HEK293 (cell line): ENCODE measurements around the gene RTN1.

Source experiments
- BCL6B ChIP-seq: fragments of 450-650 bp; formaldehyde crosslinking; IDR thresholded peaks from 2 replicates; pipeline ENCODE4 v1.5.1; 2017; ENCODE audit warnings: missing biosample characterization, missing genetic modification characterization
- FEZF1 ChIP-seq: fragments of 450-650 bp; formaldehyde crosslinking; IDR thresholded peaks from 2 replicates; pipeline ENCODE4 v1.5.1; 2016; ENCODE audit warnings: missing biosample characterization, missing genetic modification characterization
- IKZF3 ChIP-seq: fragments of 450-650 bp; IDR thresholded peaks from 2 replicates; pipeline ENCODE4 v1.5.0; 2018; ENCODE audit warnings: missing biosample characterization, mild to moderate bottlenecking, missing genetic modification characterization, moderate library complexity
- OVOL3 ChIP-seq: fragments of 450-650 bp; formaldehyde crosslinking; IDR thresholded peaks from 2 replicates; pipeline ENCODE4 v1.5.1; 2016; ENCODE audit warnings: missing biosample characterization, missing genetic modification characterization
- SALL2 ChIP-seq: fragments of 450-650 bp; formaldehyde crosslinking; IDR thresholded peaks from 2 replicates; pipeline ENCODE4 v1.5.0; 2017; ENCODE audit warnings: missing biosample characterization, mild to moderate bottlenecking, missing genetic modification characterization, borderline replicate concordance
- SP2 ChIP-seq: fragments of 450-650 bp; formaldehyde crosslinking; IDR thresholded peaks from 2 replicates; pipeline ENCODE4 v1.5.1; 2016; ENCODE audit warnings: missing biosample characterization, missing genetic modification characterization
- YY2 ChIP-seq: fragments of 450-650 bp; formaldehyde crosslinking; IDR thresholded peaks from 2 replicates; pipeline ENCODE4 v1.5.1; 2016; ENCODE audit warnings: missing biosample characterization, missing genetic modification characterization
- ZBTB1 ChIP-seq: fragments of 450-650 bp; formaldehyde crosslinking; IDR thresholded peaks from 2 replicates; pipeline ENCODE4 v1.5.1; 2016; ENCODE audit warnings: missing biosample characterization, missing genetic modification characterization
- ZBTB11 ChIP-seq: fragments of 450-650 bp; formaldehyde crosslinking; conservative IDR thresholded peaks from 2 replicates; pipeline ENCODE4 v1.5.1; 2016; ENCODE audit warnings: low read depth, missing biosample characterization, missing genetic modification characterization
- ZBTB8A ChIP-seq: fragments of 450-650 bp; formaldehyde crosslinking; IDR thresholded peaks from 2 replicates; pipeline ENCODE4 v1.5.1; 2016; ENCODE audit warnings: missing biosample characterization, missing genetic modification characterization
- ZNF121 ChIP-seq: fragments of 450-650 bp; formaldehyde crosslinking; IDR thresholded peaks from 2 replicates; pipeline ENCODE4 v1.5.1; 2016; ENCODE audit warnings: missing biosample characterization, missing genetic modification characterization
- ZNF133 ChIP-seq: fragments of 450-650 bp; formaldehyde crosslinking; IDR thresholded peaks from 2 replicates; pipeline ENCODE4 v1.5.1; 2016; ENCODE audit warnings: missing biosample characterization, missing genetic modification characterization
- ZNF202 ChIP-seq: fragments of 450-650 bp; formaldehyde crosslinking; IDR thresholded peaks from 2 replicates; pipeline ENCODE4 v1.5.1; 2016; ENCODE audit warnings: missing biosample characterization, missing genetic modification characterization, borderline replicate concordance
- ZNF311 ChIP-seq: fragments of 450-650 bp; formaldehyde crosslinking; IDR thresholded peaks from 2 replicates; pipeline ENCODE4 v1.5.1; 2017; ENCODE audit warnings: missing biosample characterization, missing genetic modification characterization, borderline replicate concordance
- ZNF335 ChIP-seq: fragments of 450-650 bp; formaldehyde crosslinking; conservative IDR thresholded peaks from 2 replicates; pipeline ENCODE4 v1.5.1; 2016; ENCODE audit warnings: missing biosample characterization, missing genetic modification characterization
- ZNF341 ChIP-seq: fragments of 450-650 bp; formaldehyde crosslinking; IDR thresholded peaks from 2 replicates; pipeline ENCODE4; 2016; ENCODE audit warnings: low read depth, missing biosample characterization, missing genetic modification characterization
- ZNF404 ChIP-seq: fragments of 450-650 bp; formaldehyde crosslinking; IDR thresholded peaks from 2 replicates; pipeline ENCODE4 v1.5.1; 2017; ENCODE audit warnings: missing biosample characterization, missing genetic modification characterization
- ZNF423 ChIP-seq: fragments of 450-650 bp; formaldehyde crosslinking; IDR thresholded peaks from 2 replicates; pipeline ENCODE4 v1.5.1; 2016; ENCODE audit warnings: missing biosample characterization, missing genetic modification characterization
- ZNF514 ChIP-seq: fragments of 450-650 bp; formaldehyde crosslinking; IDR thresholded peaks from 2 replicates; pipeline ENCODE4 v1.5.1; 2016; ENCODE audit warnings: missing biosample characterization, missing genetic modification characterization
- ZNF555 ChIP-seq: fragments of 450-650 bp; formaldehyde crosslinking; conservative IDR thresholded peaks from 2 replicates; pipeline ENCODE4 v1.5.1; 2017; ENCODE audit warnings: missing biosample characterization, mild to moderate bottlenecking, missing genetic modification characterization, inconsistent platforms
- ZNF600 ChIP-seq: fragments of 450-650 bp; formaldehyde crosslinking; IDR thresholded peaks from 2 replicates; pipeline ENCODE4 v1.5.1; 2016; ENCODE audit warnings: missing biosample characterization, missing genetic modification characterization
- ZNF629 ChIP-seq: fragments of 450-650 bp; formaldehyde crosslinking; IDR thresholded peaks from 2 replicates; pipeline ENCODE4 v1.5.1; 2017; ENCODE audit warnings: missing biosample characterization, missing genetic modification characterization
- ZNF658 ChIP-seq: fragments of 450-650 bp; formaldehyde crosslinking; IDR thresholded peaks from 2 replicates; pipeline ENCODE4; 2016; ENCODE audit warnings: missing biosample characterization, missing genetic modification characterization
- ZSCAN18 ChIP-seq: fragments of 450-650 bp; formaldehyde crosslinking; IDR thresholded peaks from 2 replicates; pipeline ENCODE4 v1.5.1; 2016; ENCODE audit warnings: missing biosample characterization, missing genetic modification characterization
- TF ChIP-seq, protein P1 (sequence below): fragments of 450-650 bp; formaldehyde crosslinking; IDR thresholded peaks from 2 replicates; pipeline ENCODE4 v1.5.1; 2016; ENCODE audit warnings: missing biosample characterization, missing genetic modification characterization, low read depth
- TF ChIP-seq, protein P2 (sequence below): fragments of 450-650 bp; formaldehyde crosslinking; IDR thresholded peaks from 2 replicates; pipeline ENCODE4 v1.5.1; 2016; ENCODE audit warnings: missing biosample characterization, missing genetic modification characterization
- TF ChIP-seq, protein P3 (sequence below): fragments of 450-650 bp; formaldehyde crosslinking; IDR thresholded peaks from 2 replicates; pipeline ENCODE4 v1.5.1; 2016; ENCODE audit warnings: missing biosample characterization, missing genetic modification characterization

RTN1 gene

DNA sequence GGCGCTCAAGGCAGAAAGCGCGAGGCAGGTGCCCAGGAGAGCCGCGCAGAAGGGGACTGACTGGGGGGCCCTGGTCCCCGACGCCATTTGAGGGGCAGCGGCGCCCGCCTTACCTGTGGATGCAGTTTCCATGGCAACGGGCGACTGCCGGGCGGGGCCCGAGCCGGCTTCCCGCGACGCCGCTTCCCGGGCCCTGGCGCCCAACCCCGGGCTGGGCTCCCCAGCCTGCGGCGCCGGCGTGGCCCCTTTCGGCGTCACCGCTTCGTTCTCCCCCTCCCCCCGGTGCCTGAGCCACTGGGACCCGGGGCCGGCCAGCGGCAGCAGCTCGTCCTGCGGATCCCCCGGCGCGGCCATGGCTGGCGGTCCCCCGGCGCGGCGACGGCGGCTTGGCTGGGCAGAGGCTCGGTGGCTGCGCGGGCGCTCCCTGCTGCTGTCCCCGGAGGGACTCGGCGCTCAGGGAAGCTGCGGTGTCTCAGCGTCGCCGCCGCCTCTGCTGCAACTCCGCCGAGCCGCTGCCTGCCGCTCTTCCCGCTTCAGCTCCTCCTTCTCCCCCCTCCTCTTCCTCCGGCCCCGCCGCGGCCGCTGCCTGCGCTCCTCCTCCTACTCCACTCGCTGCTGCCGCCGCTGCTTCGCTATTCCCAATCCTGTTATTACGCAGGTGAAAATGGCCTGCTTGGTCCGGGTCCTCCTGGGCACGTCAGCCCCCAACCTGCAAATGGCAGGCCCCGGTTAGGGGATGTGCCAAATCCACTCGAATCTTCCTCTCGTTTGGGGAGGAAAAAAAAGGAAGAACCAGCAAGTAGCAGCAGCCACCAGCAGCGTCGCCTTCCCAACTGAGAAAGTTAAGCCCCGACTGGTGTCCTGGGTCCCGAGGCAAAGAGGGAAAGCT is at the start of gene RTN1 (continued):
- TF ChIP-seq, protein P1, sequence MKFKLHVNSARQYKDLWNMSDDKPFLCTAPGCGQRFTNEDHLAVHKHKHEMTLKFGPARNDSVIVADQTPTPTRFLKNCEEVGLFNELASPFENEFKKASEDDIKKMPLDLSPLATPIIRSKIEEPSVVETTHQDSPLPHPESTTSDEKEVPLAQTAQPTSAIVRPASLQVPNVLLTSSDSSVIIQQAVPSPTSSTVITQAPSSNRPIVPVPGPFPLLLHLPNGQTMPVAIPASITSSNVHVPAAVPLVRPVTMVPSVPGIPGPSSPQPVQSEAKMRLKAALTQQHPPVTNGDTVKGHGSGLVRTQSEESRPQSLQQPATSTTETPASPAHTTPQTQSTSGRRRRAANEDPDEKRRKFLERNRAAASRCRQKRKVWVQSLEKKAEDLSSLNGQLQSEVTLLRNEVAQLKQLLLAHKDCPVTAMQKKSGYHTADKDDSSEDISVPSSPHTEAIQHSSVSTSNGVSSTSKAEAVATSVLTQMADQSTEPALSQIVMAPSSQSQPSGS (tag by site-specific recombination) = no peak
- TF ChIP-seq, protein P2, sequence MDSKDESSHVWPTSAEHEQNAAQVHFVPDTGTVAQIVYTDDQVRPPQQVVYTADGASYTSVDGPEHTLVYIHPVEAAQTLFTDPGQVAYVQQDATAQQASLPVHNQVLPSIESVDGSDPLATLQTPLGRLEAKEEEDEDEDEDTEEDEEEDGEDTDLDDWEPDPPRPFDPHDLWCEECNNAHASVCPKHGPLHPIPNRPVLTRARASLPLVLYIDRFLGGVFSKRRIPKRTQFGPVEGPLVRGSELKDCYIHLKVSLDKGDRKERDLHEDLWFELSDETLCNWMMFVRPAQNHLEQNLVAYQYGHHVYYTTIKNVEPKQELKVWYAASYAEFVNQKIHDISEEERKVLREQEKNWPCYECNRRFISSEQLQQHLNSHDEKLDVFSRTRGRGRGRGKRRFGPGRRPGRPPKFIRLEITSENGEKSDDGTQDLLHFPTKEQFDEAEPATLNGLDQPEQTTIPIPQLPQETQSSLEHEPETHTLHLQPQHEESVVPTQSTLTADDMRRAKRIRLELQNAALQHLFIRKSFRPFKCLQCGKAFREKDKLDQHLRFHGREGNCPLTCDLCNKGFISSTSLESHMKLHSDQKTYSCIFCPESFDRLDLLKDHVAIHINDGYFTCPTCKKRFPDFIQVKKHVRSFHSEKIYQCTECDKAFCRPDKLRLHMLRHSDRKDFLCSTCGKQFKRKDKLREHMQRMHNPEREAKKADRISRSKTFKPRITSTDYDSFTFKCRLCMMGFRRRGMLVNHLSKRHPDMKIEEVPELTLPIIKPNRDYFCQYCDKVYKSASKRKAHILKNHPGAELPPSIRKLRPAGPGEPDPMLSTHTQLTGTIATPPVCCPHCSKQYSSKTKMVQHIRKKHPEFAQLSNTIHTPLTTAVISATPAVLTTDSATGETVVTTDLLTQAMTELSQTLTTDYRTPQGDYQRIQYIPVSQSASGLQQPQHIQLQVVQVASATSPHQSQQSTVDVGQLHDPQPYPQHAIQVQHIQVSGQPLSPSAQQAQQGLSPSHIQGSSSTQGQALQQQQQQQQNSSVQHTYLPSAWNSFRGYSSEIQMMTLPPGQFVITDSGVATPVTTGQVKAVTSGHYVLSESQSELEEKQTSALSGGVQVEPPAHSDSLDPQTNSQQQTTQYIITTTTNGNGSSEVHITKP (tag by site-specific recombination) = peak; percentile 38
- TF ChIP-seq IKZF3 (no peak), ZNF658 (tag by site-specific recombination) (no peak), ZNF121 (tag by site-specific recombination) (no peak), ZSCAN18 (tag by site-specific recombination) (no peak), SP2 (tag by site-specific recombination) (0 out of 2 replicates have a peak, but pooled peaks have one; percentile 25), ZNF423 (no peak), ZBTB1 (no peak), OVOL3 (tag by site-specific recombination) (no peak), ZNF133 (tag by site-specific recombination) (no peak), ZNF600 (tag by site-specific recombination) (peak; percentile 86), FEZF1 (tag by site-specific recombination) (no peak), ZBTB8A (tag by site-specific recombination) (peak; percentile 21; the same call in 1 of the 2 replicates), ZNF341 (peak; percentile 97), ZNF311 (tag by site-specific recombination) (no peak), BCL6B (tag by site-specific recombination) (no peak), ZNF629 (no peak), SALL2 (no peak), ZNF514 (tag by site-specific recombination) (no peak), YY2 (tag by site-specific recombination) (0 out of 2 replicates have a peak, but pooled peaks have one; percentile 21), ZNF404 (tag by site-specific recombination) (no peak), ZNF335 (peak; percentile 70), ZBTB11 (tag by site-specific recombination) (peak; percentile 52), ZNF555 (no peak), ZNF202 (tag by site-specific recombination) (no peak)
- TF ChIP-seq, protein P3, sequence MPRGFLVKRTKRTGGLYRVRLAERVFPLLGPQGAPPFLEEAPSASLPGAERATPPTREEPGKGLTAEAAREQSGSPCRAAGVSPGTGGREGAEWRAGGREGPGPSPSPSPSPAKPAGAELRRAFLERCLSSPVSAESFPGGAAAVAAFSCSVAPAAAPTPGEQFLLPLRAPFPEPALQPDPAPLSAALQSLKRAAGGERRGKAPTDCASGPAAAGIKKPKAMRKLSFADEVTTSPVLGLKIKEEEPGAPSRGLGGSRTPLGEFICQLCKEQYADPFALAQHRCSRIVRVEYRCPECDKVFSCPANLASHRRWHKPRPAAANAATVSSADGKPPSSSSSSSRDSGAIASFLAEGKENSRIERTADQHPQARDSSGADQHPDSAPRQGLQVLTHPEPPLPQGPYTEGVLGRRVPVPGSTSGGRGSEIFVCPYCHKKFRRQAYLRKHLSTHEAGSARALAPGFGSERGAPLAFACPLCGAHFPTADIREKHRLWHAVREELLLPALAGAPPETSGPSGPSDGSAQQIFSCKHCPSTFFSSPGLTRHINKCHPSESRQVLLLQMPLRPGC = no peak
